GM21390 (cell line): ENCODE data around the gene DENND4A.
"Not testable (repeated sequence)": the region's sequence is repeated elsewhere in the genome, so short reads cannot be mapped to it uniquely, and the experiment has no call there.

Source experiments
- ATAC-seq: cut with Tn5 transposase; IDR thresholded peaks from one replicate; pipeline ENCODE4 v1.9.1; 2021; ENCODE audit not compliant: unreplicated experiment

The DENND4A gene

DNA sequence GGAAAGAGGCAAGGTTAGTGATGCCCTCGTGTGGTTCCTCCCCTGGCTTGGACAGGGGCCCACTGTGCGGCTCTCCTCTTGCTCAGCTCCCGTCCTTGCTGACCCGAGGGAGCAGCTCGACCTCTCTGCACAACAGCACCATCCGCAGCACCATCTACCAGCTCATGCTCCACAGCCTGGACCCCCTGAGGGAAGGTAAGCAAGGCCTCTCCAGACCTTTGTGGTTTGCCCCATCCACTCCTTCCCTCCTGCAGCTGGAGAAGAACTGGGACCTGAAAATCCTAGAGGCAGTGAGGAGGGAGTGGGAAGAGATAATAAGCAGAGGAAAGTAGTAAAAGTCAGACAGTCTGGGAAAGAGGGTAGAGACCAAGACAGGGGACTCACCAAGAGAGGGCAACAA, 152.6 kb downstream of the DENND4A start:
- no peak for ATAC-seq

DNA sequence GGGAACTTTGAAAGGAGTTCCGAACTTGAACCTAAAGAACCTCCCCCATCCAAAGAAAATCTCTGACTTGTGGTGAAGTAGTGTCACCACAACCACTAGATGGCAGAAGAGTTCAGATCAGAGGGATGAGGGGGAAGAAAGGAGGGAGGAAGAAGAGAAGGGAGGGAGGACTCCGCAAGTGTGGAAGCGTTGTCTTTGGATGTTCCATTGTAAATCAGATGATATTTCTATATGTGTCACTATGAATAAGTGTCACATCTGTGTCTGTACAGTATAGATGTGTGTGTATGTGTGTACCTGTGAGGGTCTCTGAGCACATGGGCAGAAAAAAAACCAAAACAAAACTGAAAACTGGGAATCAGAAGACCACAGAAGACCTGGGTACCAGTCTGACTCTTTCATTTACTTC, 153.4 kb downstream of the DENND4A start:
- no peak for ATAC-seq

GRCh38 chr15:65638109-65638508, 154.0 kb downstream of the DENND4A start:
- ATAC-seq = no peak

- no peak for ATAC-seq
Measured at GRCh38 chr15:65634356-65634755, 157.7 kb downstream of the DENND4A start.

DNA sequence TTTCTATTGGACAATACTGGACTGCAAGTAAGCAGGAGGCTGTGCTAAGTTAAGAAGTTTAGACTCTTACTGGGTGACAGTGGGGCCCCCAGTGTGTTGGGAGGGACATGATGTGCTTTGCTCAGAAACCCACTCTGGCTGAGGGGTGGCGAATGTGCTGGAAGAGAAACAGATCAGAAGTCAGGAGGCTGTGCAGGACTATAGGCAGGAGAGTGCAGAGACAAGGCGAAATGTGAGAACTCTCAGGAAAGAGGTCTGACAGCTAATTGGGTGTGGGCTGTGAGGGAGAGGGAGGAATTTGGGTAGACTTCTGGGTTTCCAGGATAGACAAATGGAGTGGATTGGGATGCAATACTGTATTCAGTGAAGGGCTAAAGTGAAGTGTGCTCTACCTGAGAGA, 158.3 kb downstream of the DENND4A start:
- no peak for ATAC-seq

DNA sequence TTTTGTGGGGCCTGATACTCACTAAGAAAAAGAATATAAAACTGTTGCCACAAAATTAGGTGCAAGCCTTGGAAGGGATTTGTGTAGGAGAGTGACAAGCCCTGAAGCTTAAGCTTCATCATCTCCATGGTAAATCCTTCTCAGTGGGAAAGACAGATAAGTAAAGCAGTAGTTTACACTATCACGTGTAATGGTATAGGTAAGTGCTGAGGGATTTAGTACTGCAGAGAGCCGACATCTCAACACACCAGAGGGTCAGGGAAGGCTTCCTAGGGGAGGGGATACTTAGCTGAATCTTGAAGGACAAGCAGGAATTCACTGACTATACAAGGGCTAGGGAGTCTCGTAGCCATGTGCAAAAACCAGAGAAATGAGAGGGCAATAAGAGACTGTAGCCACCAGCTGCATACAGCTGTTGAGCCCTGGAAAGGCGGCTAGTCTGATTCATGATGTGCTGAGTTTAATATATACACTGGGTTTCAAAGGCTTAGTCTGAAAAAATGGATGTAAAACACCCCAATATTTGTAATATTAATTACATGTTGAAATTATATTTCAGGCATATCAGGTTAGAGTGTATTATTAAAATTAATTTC, 159.2 kb downstream of the DENND4A start:
- no peak for ATAC-seq

- ATAC-seq = no peak
Measured at GRCh38 chr15:65631503-65631902, 160.6 kb downstream of the DENND4A start.

DNA sequence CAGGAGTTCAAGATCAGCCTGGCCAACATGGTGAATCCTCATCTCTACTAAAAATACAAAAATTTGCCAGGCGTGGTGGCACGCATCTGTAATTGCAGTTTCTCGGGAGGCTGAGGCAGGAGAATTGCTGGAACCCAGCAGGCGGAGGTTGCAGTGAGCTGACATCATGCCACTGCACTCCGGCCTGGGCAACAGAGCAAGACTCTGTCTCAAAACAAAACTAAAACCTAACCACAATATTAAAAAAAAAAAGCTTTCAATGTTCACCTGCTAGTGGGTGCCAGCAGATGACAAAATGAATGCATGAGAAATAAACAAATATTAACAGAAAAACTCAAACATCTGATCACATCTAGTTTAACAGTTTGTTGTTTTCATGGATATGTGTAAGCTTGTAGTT, 161.3 kb downstream of the DENND4A start:
- ATAC-seq = no peak

GRCh38 chr15:65629548-65629947, 162.5 kb downstream of the DENND4A start:
- ATAC-seq = no peak

DNA sequence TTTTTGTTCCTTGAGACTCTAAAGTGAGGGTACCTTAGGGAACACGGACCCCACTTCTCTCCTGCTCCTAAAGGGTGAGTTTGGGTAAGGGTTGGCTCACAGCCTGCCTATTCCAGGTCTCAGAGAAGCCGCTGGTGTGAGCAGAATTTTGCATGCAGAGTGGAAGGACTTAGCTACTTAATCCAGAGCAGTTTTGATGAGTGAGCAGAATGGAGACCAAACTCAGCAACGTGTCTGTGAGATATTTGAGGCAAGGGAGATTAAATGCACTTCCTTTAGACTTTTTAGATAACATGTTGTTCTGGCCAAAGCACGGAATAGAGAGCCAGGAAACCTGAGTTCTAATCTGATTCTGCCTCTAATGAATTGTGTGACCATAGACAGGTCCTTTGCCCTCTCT, 165.2 kb downstream of the DENND4A start:
- no peak for ATAC-seq

DNA sequence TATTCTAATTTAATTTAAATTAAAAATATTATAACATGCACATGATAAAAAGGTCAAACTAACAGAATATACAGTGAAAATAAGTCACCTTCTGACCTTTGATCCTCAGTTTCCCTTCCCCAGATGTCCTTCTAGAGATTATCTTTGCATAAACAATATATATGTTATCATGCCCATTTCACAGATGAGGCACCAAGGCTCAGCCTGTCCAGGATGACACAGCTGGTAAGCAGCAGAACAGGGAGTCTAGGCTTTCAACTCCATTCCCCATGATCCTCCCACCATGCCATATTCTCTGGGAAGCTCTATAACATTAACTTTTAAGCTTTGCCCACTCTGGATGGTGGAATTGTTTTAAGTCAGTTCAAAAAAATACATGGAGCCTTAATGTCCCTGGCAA, 169.0 kb downstream of the DENND4A start:
- no peak for ATAC-seq

GRCh38 chr15:65621638-65622037, 170.5 kb downstream of the DENND4A start, which contains the start of gene SLC24A1:
Gene SLC24A1 (plus strand): TSS chr15:65621938. CDS start chr15:65624081, 2,143 bp downstream.
- ATAC-seq = no peak

DNA sequence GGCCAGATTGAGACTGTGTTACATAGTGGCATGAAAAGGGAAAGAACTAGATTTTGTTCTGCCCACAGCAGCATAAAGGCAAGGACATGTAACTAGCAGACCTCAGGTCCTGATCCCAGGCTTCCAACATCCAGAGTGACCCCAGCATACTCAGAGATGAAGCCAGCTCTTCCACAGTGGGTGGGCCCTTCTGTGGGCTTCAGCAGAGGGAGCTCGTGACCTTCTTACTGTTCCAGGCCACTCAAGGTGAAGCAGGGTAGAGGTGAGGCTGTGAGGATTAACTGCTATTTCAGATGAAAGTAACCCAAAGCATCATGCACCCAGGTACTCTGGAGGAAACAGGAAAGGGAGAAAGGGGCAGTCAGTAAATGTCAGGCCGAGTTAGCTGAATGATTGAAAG, 171.3 kb downstream of the DENND4A start:
- no peak for ATAC-seq

DNA sequence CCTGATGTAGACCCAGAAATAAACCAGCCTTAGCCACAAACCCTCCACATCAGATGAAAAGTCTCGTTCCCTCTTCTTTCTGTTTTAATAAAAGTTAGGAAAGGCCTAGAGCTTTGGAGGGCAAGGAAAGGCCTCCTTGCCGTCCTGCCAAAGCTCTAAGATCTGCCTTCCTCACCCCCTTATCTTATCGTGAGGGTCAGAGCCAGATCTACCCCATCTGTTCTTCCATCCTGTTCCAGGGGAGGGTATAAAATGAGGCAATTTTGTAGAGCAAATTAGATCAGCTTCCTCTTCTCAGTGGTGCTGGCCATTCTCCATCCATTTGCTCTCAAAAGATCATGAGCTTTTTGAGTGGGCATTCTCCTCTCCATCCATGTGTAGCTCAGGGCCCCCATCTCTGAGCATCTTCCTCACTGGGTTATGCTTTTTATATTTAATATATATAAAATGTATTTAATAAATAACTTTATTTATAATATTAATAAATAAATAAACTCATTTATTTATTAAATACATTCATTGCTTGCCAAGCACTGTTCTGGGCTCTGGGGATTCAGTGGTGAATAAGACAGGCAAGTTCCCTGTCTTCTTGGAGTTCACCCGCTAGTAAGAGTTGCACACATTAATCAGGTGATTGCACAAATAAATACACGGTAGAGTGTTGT, 172.3 kb downstream of the DENND4A start:
- ATAC-seq = no peak

DNA sequence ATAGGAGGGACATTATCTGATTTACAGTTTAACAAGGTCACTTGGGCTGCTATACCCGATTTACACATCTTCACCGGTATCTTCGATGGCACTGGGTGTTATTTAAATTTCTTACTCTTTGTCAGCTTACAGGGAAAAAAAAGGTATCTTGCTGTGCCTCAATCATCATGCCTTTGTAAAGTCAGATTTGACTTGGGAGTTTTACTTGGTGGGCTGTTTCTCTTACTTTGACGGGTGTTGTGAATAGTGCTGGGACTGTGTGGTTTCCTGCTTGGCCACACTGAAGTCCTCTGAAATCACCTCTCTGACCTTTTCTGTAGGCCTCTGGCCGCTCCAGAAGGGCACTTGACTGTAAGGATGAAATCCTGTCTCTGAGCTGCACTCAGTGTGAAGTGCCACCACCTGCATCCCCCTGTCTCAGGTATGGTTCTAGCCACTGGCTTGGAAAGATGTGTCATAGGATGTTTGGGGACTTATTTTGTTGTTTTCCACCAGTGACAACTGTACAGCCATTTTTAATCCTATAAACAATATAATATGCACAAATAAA, 173.5 kb downstream of the DENND4A start:
- ATAC-seq = no peak

DNA sequence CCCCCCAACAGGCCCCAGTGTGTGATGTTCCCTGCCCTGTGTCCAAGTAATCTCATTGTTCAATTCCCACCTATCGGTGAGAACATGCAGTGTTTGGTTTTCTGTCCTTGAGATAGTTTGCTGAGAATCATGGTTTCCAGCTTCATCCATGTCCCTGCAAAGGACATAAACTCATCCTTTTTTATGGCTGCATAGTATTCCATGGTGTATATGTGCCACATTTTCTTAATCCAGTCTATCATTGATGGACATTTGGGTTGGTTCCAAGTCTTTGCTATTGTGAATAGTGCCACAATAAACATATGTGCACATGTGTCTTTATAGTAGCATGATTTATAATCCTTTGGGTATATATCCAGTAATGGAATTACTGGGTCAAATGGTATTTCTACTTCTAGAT, 176.2 kb downstream of the DENND4A start:
- not testable (repeated sequence) for ATAC-seq

DNA sequence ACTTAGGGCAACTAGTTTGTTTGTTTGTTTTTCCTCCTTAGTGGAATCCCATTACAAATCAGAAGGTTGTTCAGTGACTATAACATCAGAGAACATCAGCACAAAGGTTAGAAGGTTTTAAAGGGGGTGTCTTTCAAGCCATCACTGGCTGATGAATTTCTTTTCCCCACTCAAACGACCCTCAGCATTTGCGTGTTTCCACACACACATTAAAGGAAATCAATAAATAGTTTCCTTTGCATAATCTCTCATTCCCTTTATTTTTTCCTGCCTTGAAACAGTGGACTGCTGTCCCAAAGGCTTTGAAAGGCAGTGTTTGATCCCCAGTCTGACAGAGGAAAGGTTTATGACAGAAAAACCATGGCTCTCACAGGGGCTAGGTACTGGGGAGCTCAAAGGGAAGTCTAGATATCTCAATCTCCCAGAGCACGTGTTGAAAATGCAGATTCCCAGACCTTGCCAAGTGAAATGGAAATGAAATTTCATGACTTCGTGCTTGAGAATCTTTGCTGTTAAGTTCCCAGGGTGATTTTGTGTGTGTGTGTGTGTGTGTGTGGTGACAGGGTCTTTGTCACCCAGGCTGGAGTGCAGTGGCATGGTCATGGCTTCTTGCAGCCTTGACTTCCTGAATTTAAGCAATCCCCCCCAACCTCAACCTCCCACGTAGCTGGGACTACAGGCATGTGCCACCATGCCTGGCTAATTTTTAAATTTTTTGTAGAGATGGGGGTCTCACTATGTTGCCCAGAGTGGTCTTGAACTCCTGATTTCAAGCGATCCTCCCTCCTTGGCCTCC, 178.9 kb downstream of the DENND4A start:
- no peak for ATAC-seq

DNA sequence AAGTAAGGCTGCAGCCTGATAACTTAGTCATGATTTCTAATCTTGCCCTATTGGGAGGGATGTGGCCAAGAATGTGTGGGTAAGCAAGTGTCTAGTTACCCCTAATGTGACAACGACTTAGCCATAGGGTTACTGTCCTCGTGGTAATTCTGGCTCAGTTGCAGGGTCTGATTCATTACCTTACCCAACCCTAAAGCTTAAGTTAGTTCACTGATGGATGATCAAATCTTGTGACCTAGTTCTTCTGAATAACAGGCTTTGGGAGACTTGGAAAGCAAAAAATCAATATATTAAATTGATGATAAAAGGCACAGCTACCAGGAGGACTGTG, 179.5 kb downstream of the DENND4A start:
- ATAC-seq = no peak

GRCh38 chr15:65611888-65612615, 180.0 kb downstream of the DENND4A start:
- no peak for ATAC-seq

- peak; percentile 96 for ATAC-seq
Measured at GRCh38 chr15:65610871-65611718, 181.0 kb downstream of the DENND4A start, which contains the start of gene INTS14. Gene INTS14 (minus strand): TSS chr15:65611131. CDS start chr15:65607380, 3,751 bp downstream.
